ENCODE measurements around the gene DFFA. TPM values are rescaled to one million over a fixed set of nuclear protein-coding genes. Genes with fewer than 3 reads are reported as not detected.

DFFA gene
- total RNA-seq, 1 experiment from 2014 or later, result 86.5 TPM

- ChIA-PET POLR2A (no interaction called here), CTCF (interaction anchor here (0.6 to 6.7 kb wide), 11 partner anchors 8 to 542 kb away, joined by 3 to 48 read pairs (median 4); partner anchors contain the start of gene CENPS)
- no peaks in the 10 kb centered on the region for H3K36me3 Mint-ChIP-seq
- TF ChIP-seq NFYB (CRISPR knock-in tag; conservative IDR thresholded peaks at IDR 0.05; ENCODE audit: low read depth) (no peak), USF1 (CRISPR knock-in tag; IDR thresholded peaks at IDR 0.05) (no peak), JUN (CRISPR knock-in tag; IDR thresholded peaks at IDR 0.05) (no peak), E2F1 (CRISPR knock-in tag; IDR thresholded peaks at IDR 0.05) (no peak), E2F5 (CRISPR knock-in tag; IDR thresholded peaks at IDR 0.05) (no peak), ZNF219 (CRISPR knock-in tag; IDR thresholded peaks at IDR 0.05; ENCODE audit: borderline replicate concordance) (no peak), MLX (CRISPR knock-in tag; IDR thresholded peaks at IDR 0.05) (no peak)
- H3K4me1 Mint-ChIP-seq, result peaks cover 15% of the 10 kb centered on the region
- no peak for ATAC-seq
- DNase-seq (ENCODE audit: low spot score), result no peak
- H3K27ac Mint-ChIP-seq, result peak overlapping the region; percentile 67
- H3K27me3 Mint-ChIP-seq (ENCODE audit: low read depth), result no peaks in the 10 kb centered on the region
- H3K9me3 Mint-ChIP-seq, result no peaks in the 10 kb centered on the region
- H3K4me3 Mint-ChIP-seq, result no peak overlapping the region
These were observed 23.1 kb upstream of the DFFA start for GRCh38 chr1:10495475-10495817.

GRCh38 chr1:10494754-10495474 is 22.6 kb upstream of the DFFA start:
- Mint-ChIP-seq H3K4me1 (peaks cover 15% of the 10 kb centered on the region), H3K4me3 (no peak overlapping the region), H3K27me3 (ENCODE audit: low read depth) (no peaks in the 10 kb centered on the region), H3K9me3 (no peaks in the 10 kb centered on the region), H3K27ac (peak overlapping the region; percentile 67), H3K36me3 (no peaks in the 10 kb centered on the region)
- ChIA-PET CTCF (interaction anchor here (0.6 to 6.7 kb wide), 23 partner anchors 9 to 542 kb away, joined by 3 to 48 read pairs (median 4); partner anchors contain the start of genes CENPS, CORT and PEX14), POLR2A (interaction anchor here (1.4 kb wide), 1 partner anchor 20 kb away, joined by 3 read pairs; the partner anchor contains the start of gene PEX14)
- ATAC-seq, result peak; percentile 88
- DNase-seq (ENCODE audit: low spot score), result peak; percentile 84
- no peak for TF ChIP-seq STAT6 (CRISPR knock-in tag; conservative IDR thresholded peaks at IDR 0.05; ENCODE audit: low read depth)
- no peak for TF ChIP-seq JUN (CRISPR knock-in tag; IDR thresholded peaks at IDR 0.05)
- no peak for TF ChIP-seq NR1H2 (CRISPR knock-in tag; IDR thresholded peaks at IDR 0.05)
- no peak for TF ChIP-seq TCF7 (CRISPR knock-in tag; IDR thresholded peaks at IDR 0.05; ENCODE audit: low read depth)
- no peak for TF ChIP-seq EMX1 (CRISPR knock-in tag; IDR thresholded peaks at IDR 0.05)
- TF ChIP-seq CTCF (IDR thresholded peaks at IDR 0.05), result peak; percentile 97
- TF ChIP-seq KAT7 (CRISPR knock-in tag; IDR thresholded peaks at IDR 0.05; ENCODE audit: borderline replicate concordance), result no peak
- no peak for TF ChIP-seq RELA (CRISPR knock-in tag; IDR thresholded peaks at IDR 0.05; ENCODE audit: borderline replicate concordance)
- TF ChIP-seq IRF1 (CRISPR knock-in tag; IDR thresholded peaks at IDR 0.05), result no peak

Data from WTC11 (cell line).